ENCODE data around the gene PARD6B.

GRCh38 chr20:50774515-50774914 lies 43.1 kb downstream of the PARD6B start:
- TF ChIP-seq NFIC (IDR thresholded peaks at IDR 0.05; ENCODE audit: borderline replicate concordance) (no peak), CTCF (IDR thresholded peaks at IDR 0.05) (no peak), EZH2phosphoT487 (IDR thresholded peaks at IDR 0.05; ENCODE audit: borderline replicate concordance, low read depth) (no peak), REST (IDR thresholded peaks at IDR 0.05; ENCODE audit: low read depth, low read length) (no peak), EP300 (IDR thresholded peaks at IDR 0.05; ENCODE audit: borderline replicate concordance in 1 of 2, low read depth in 1 of 2, low read length in 1 of 2) (no peak), FOXM1 (IDR thresholded peaks at IDR 0.05; ENCODE audit: low read depth) (no peak), GATA2 (CRISPR knock-in tag; IDR thresholded peaks at IDR 0.05) (no peak), SMC3 (IDR thresholded peaks at IDR 0.05; ENCODE audit: low read depth, low read length) (no peak)
